ENCODE measurements around the gene CCDC192.

DNA sequence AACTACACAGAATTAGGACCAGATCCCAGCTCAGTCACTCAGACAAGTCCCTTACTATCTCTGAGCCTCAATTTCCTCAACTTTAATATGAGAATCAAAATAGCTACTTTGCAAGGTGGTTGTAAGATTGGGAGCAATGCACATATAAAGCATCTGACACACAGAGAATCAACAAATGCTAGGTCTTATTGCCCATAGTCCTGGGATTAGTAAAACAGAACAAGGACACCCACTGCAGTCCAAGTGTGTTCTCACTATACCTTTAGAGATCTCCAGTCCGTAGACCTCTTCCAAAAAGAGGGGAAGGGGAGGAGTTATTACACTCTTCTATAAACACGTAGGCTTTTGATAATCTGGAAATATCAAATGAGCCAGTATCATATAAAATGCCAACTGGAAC is 190.0 kb downstream of the CCDC192 start:
- TF ChIP-seq, protein P1, sequence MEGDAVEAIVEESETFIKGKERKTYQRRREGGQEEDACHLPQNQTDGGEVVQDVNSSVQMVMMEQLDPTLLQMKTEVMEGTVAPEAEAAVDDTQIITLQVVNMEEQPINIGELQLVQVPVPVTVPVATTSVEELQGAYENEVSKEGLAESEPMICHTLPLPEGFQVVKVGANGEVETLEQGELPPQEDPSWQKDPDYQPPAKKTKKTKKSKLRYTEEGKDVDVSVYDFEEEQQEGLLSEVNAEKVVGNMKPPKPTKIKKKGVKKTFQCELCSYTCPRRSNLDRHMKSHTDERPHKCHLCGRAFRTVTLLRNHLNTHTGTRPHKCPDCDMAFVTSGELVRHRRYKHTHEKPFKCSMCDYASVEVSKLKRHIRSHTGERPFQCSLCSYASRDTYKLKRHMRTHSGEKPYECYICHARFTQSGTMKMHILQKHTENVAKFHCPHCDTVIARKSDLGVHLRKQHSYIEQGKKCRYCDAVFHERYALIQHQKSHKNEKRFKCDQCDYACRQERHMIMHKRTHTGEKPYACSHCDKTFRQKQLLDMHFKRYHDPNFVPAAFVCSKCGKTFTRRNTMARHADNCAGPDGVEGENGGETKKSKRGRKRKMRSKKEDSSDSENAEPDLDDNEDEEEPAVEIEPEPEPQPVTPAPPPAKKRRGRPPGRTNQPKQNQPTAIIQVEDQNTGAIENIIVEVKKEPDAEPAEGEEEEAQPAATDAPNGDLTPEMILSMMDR (IDR thresholded peaks at IDR 0.05; ENCODE audit: insufficient read depth, low read length, poor library complexity, severe bottlenecking) = no peak
- TF ChIP-seq EZH2phosphoT487 (conservative IDR thresholded peaks at IDR 0.05; ENCODE audit: low read length) = no peak

Data from SU-DHL-6 (cell line).